IMR-90 (cell line): ENCODE measurements around the gene AKAP13.
A peak's percentile ranks its signal among the peaks of the same experiment; 100 is the strongest.

Experiments
- BHLHE40 ChIP-seq: fragments of 150-350 bp; IDR thresholded peaks from 2 replicates; pipeline ENCODE4 v1.6.1; 2016; ENCODE audit warnings: mild to moderate bottlenecking, low read depth, low read length
- FOS ChIP-seq: fragments of 150-350 bp; IDR thresholded peaks from 2 replicates; pipeline ENCODE4 v1.6.1; 2016; ENCODE audit warnings: low read depth, low read length
- MAFK ChIP-seq: IDR thresholded peaks from 2 replicates; pipeline ENCODE4 v1.6.1; 2012; ENCODE audit warnings: low read depth, low read length, improper control_type of control experiment
- MAZ ChIP-seq: IDR thresholded peaks from 2 replicates; pipeline ENCODE4 v1.6.1; 2012; ENCODE audit warnings: low read depth, mild to moderate bottlenecking, low read length, improper control_type of control experiment, moderate library complexity, borderline replicate concordance
- MXI1 ChIP-seq: IDR thresholded peaks from 2 replicates; pipeline ENCODE4 v1.6.1; 2012; ENCODE audit warnings: low read depth, mild to moderate bottlenecking, low read length, moderate library complexity, borderline replicate concordance
- NFE2L2 ChIP-seq: fragments of 150-350 bp; IDR thresholded peaks from 2 replicates; pipeline ENCODE4 v1.6.1; 2016; ENCODE audit warnings: low read depth, mild to moderate bottlenecking, low read length
- POLR2A ChIP-seq: IDR thresholded peaks from 2 replicates; pipeline ENCODE4 v1.6.1; 2012; ENCODE audit warnings: mild to moderate bottlenecking, low read depth, low read length
- RAD21 ChIP-seq: IDR thresholded peaks from 2 replicates; pipeline ENCODE4 v1.6.1; 2012; ENCODE audit warnings: low read length, improper control_type of control experiment
- RCOR1 ChIP-seq: IDR thresholded peaks from 2 replicates; pipeline ENCODE4 v1.6.1; 2012; ENCODE audit warnings: mild to moderate bottlenecking, low read length, improper control_type of control experiment; ENCODE audit not compliant: insufficient replicate concordance
- RFX5 ChIP-seq: IDR thresholded peaks from 2 replicates; pipeline ENCODE4 v1.8.0; 2012; ENCODE audit warnings: low read depth, mild to moderate bottlenecking, low read length, moderate library complexity
- SMC3 ChIP-seq: fragments of 150-350 bp; IDR thresholded peaks from 2 replicates; pipeline ENCODE4 v1.6.1; 2016; ENCODE audit warnings: low read depth, mild to moderate bottlenecking, antibody characterized with exemption, low read length, moderate library complexity
- TF ChIP-seq, protein P1 (sequence below): conservative IDR thresholded peaks from 2 replicates; pipeline ENCODE4 v1.5.1; 2012; ENCODE audit warnings: mild to moderate bottlenecking, low read depth, low read length, improper control_type of control experiment
- TF ChIP-seq, protein P2 (sequence below): fragments of 150-350 bp; IDR thresholded peaks from 2 replicates; pipeline ENCODE4 v1.6.1; 2016; ENCODE audit warnings: low read depth, mild to moderate bottlenecking, low read length, moderate library complexity, borderline replicate concordance
- TF ChIP-seq, protein P3 (sequence below): fragments of 150-350 bp; IDR thresholded peaks from 2 replicates; pipeline ENCODE4 v1.6.1; 2017; ENCODE audit warnings: mild to moderate bottlenecking, antibody characterized with exemption, low read length, low read depth

DNA sequence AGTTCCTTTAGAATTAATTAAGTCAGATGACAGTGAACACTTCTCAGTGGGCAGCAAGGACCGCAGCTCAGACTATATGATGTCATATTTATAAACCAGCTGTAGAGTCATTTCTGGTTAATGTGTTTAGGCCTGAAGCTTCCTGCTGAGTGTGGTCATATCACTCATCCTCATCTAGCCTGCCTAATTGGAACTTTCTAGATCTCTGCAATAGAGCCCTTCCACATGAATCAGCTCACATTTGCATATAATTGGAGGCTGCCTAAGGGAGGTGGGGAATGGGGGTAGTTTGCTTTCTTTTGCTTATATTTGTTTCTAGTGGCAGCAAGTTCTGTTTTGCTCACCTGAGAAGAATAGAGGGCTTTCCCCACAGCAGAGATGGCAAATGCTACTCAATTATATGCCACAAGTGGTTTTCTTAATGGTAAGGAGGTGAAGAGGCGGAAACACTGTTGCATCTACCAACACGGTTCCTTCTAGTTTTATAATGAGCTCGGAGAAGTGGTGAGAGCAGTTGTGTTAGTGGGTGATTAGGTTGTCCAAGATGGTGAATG is 266.2 kb downstream of the AKAP13 start:
- TF ChIP-seq POLR2A: no peak
- no peak for TF ChIP-seq RFX5
- TF ChIP-seq, protein P1, sequence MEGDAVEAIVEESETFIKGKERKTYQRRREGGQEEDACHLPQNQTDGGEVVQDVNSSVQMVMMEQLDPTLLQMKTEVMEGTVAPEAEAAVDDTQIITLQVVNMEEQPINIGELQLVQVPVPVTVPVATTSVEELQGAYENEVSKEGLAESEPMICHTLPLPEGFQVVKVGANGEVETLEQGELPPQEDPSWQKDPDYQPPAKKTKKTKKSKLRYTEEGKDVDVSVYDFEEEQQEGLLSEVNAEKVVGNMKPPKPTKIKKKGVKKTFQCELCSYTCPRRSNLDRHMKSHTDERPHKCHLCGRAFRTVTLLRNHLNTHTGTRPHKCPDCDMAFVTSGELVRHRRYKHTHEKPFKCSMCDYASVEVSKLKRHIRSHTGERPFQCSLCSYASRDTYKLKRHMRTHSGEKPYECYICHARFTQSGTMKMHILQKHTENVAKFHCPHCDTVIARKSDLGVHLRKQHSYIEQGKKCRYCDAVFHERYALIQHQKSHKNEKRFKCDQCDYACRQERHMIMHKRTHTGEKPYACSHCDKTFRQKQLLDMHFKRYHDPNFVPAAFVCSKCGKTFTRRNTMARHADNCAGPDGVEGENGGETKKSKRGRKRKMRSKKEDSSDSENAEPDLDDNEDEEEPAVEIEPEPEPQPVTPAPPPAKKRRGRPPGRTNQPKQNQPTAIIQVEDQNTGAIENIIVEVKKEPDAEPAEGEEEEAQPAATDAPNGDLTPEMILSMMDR: no peak
- TF ChIP-seq BHLHE40: no peak
- no peak for TF ChIP-seq MXI1
- TF ChIP-seq, protein P2, sequence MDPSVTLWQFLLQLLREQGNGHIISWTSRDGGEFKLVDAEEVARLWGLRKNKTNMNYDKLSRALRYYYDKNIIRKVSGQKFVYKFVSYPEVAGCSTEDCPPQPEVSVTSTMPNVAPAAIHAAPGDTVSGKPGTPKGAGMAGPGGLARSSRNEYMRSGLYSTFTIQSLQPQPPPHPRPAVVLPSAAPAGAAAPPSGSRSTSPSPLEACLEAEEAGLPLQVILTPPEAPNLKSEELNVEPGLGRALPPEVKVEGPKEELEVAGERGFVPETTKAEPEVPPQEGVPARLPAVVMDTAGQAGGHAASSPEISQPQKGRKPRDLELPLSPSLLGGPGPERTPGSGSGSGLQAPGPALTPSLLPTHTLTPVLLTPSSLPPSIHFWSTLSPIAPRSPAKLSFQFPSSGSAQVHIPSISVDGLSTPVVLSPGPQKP: no peak
- TF ChIP-seq MAZ: no peak
- TF ChIP-seq, protein P3, sequence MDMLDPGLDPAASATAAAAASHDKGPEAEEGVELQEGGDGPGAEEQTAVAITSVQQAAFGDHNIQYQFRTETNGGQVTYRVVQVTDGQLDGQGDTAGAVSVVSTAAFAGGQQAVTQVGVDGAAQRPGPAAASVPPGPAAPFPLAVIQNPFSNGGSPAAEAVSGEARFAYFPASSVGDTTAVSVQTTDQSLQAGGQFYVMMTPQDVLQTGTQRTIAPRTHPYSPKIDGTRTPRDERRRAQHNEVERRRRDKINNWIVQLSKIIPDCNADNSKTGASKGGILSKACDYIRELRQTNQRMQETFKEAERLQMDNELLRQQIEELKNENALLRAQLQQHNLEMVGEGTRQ: no peak
- no peak for TF ChIP-seq RAD21
- peak; percentile 39; the same call in 1 of the 2 replicates for TF ChIP-seq MAFK
- TF ChIP-seq SMC3: no peak
- TF ChIP-seq RCOR1: no peak
- no peak for TF ChIP-seq NFE2L2
- TF ChIP-seq FOS: 0 out of 2 replicates have a peak, but pooled peaks have one; percentile 41
